Naive B cell (primary cell): ENCODE results near the gene KCNIP3. TPM values are rescaled to one million over a fixed set of nuclear protein-coding genes. Genes with fewer than 3 reads are reported as not detected.

ENCODE experiments used
- ATAC-seq, 2 donors: fragments of 150-1000 bp; cut with Tn5 transposase; 2 replicates each; pipeline ENCODE4 v1.10.0; 2021; ENCODE audit warnings: low read depth in 2 of 2, mild to moderate bottlenecking in 2 of 2, moderate library complexity in 2 of 2
- DNase-seq: peaks from one replicate; pipeline ENCODE4 v3.0.0; 2022
- H3K27ac Mint-ChIP-seq, 6 donors: one replicate each; pipeline ENCODE4 v1.8.0; 2020 to 2022; ENCODE audit warnings: mild to moderate bottlenecking in 6 of 6, mixed read lengths in 6 of 6, moderate library complexity in 5 of 6, inconsistent platforms in 2 of 6
- H3K27me3 Mint-ChIP-seq, 3 donors: one replicate each; pipeline ENCODE4 v1.8.0; 2021 to 2022; ENCODE audit warnings: mixed read lengths in 3 of 3, mild to moderate bottlenecking in 1 of 3
- H3K36me3 Mint-ChIP-seq, 2 donors: one replicate each; pipeline ENCODE4 v1.8.0; 2020 to 2022; ENCODE audit warnings: mixed read lengths in 2 of 2, inconsistent platforms in 1 of 2, mild to moderate bottlenecking in 1 of 2
- H3K4me1 Mint-ChIP-seq, 3 donors: one replicate each; pipeline ENCODE4 v1.8.0; 2020 to 2022; ENCODE audit warnings: mixed read lengths in 3 of 3, inconsistent platforms in 1 of 3, mild to moderate bottlenecking in 1 of 3, moderate library complexity in 1 of 3
- H3K4me3 Mint-ChIP-seq, 8 donors: one replicate each; pipeline ENCODE4 v1.8.0; 2020 to 2022; ENCODE audit warnings: mild to moderate bottlenecking in 8 of 8, mixed read lengths in 8 of 8, moderate library complexity in 8 of 8, inconsistent platforms in 2 of 8
- H3K9me3 Mint-ChIP-seq, 7 donors: one replicate each; pipeline ENCODE4 v1.8.0; 2020 to 2022; ENCODE audit warnings: mixed read lengths in 7 of 7, mild to moderate bottlenecking in 5 of 7, inconsistent platforms in 2 of 7, moderate library complexity in 1 of 7
- polyA plus RNA-seq, 6 donors: library from polyadenylated mRNA; unstranded; fragments of 300-500 nt; fragmentation: Illumina TruSeq; gene quantifications; one replicate each; pipeline ENCODE4 v1.2.3, GENCODE V29; 2021; ENCODE audit warnings: low read depth in 6 of 6

Gene KCNIP3
- polyA plus RNA-seq, 6 donors from 2014 or later, result not detected

- DNase-seq (no peak), ATAC-seq (no peak)
- Mint-ChIP-seq H3K4me1 (peaks cover 0 to 3% (median 0%) of the 10 kb centered on the region in 3 donors), H3K36me3 (no peaks in the 10 kb centered on the region), H3K9me3 (no peaks in the 10 kb centered on the region), H3K27me3 (peaks cover 0 to 12% (median 7%) of the 10 kb centered on the region in 3 donors), H3K27ac (no peak overlapping the region), H3K4me3 (no peak overlapping the region)
Observed at GRCh38 chr2:95278051-95278471, 19.1 kb upstream of the KCNIP3 start.

DNA sequence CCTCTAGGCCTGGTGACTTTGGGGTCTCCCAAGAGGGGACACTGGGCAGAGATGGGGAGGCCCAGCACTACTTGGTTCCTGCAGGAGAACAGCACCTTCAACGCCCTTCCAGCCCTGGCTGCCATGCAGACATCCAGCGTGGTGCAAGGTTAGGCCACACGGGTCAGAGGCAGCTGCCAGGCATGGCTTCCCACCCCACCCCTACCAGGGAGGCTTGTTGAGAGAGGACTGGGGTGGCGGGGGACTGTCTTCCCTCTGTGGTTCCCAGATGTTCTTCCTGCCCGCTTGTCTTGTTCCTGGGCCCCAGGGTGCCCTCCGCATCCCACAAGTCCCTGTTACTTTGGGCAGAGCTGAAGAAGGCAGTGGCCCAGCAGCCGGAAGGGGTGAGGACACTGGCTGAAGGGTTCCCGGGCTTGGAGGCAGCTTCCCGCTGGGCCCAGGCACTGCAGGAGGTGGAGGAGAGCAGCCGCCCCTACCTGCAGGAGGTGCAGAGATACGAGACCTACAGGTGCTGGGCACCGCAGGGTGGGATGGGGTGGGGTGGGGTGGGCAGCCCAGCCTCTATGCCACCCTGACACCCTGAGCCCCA, 18.4 kb upstream of the KCNIP3 start:
- ATAC-seq, result no peak
- H3K36me3 Mint-ChIP-seq, result no peaks in the 10 kb centered on the region
- no peak overlapping the region for H3K27ac Mint-ChIP-seq
- peaks cover 0 to 12% (median 7%) of the 10 kb centered on the region in 3 donors for H3K27me3 Mint-ChIP-seq
- DNase-seq, result no peak
- H3K4me3 Mint-ChIP-seq, result no peak overlapping the region
- H3K4me1 Mint-ChIP-seq, result no peaks in the 10 kb centered on the region
- H3K9me3 Mint-ChIP-seq, result no peaks in the 10 kb centered on the region

- H3K4me1 Mint-ChIP-seq, result no peaks in the 10 kb centered on the region
- ATAC-seq (no peak), DNase-seq (no peak)
- H3K27me3 Mint-ChIP-seq, result peaks cover 0 to 12% (median 7%) of the 10 kb centered on the region in 3 donors
- H3K27ac Mint-ChIP-seq, result no peak overlapping the region
- no peaks in the 10 kb centered on the region for H3K36me3 Mint-ChIP-seq
- H3K4me3 Mint-ChIP-seq, result no peak overlapping the region
- H3K9me3 Mint-ChIP-seq, result no peaks in the 10 kb centered on the region
Observed at GRCh38 chr2:95279435-95280035, 17.6 kb upstream of the KCNIP3 start.

DNA sequence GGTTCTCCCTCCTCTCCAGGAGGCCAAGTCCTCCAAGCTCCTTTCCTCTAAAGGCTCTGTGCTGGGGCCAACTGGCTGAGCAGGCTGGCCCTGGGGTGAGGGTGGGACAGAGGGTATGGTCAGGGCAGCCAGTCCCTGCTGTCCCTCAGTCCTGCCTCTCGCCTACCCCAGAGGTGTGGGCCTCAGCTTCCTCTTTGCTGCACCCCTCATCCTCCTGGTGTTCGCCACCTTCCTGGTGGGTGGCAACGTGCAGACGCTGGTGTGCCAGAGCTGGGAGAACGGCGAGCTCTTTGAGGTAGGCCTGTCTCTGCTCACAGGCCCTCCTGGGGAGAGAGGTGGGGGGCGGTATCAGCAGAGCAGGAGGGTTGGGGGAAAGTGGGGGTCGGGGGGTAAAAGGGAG, 16.1 kb upstream of the KCNIP3 start:
- H3K27ac Mint-ChIP-seq, result no peak overlapping the region
- H3K36me3 Mint-ChIP-seq, result no peaks in the 10 kb centered on the region
- no peaks in the 10 kb centered on the region for H3K4me1 Mint-ChIP-seq

DNA sequence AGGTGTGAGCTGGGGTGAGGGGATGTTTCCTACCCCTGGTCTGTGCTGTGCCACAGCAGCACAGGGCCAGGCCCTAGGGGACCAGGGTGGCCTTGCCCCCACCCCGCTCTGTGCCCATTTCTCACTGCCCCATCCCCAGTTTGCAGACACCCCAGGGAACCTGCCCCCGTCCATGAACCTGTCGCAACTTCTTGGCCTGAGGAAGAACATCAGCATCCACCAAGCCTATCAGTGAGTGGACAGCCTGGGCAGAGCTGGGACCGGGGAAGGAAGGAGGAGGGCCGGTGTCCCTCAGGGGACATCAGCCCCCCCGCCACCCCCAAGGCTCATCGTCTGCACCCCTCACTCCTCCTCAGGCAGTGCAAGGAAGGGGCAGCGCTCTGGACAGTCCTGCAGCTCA, 15.4 kb upstream of the KCNIP3 start:
- Mint-ChIP-seq H3K4me3 (no peak overlapping the region), H3K27me3 (peaks cover 0 to 12% (median 7%) of the 10 kb centered on the region in 3 donors), H3K27ac (peak overlapping the region in 1 of 6 donors; percentile 47), H3K9me3 (no peaks in the 10 kb centered on the region), H3K36me3 (no peaks in the 10 kb centered on the region), H3K4me1 (no peaks in the 10 kb centered on the region)
- ATAC-seq, result no peak
- DNase-seq, result no peak

More for the DNA sequence above, 16.1 kb upstream of the KCNIP3 start:
- ATAC-seq (no peak), DNase-seq (no peak)
- Mint-ChIP-seq H3K9me3 (no peaks in the 10 kb centered on the region), H3K4me3 (no peak overlapping the region), H3K27me3 (peaks cover 0 to 12% (median 7%) of the 10 kb centered on the region in 3 donors)

GRCh38 chr2:95282458-95282857, 14.7 kb upstream of the KCNIP3 start:
- ATAC-seq (no peak), DNase-seq (no peak)
- Mint-ChIP-seq H3K27ac (no peak overlapping the region), H3K4me1 (no peaks in the 10 kb centered on the region), H3K9me3 (no peaks in the 10 kb centered on the region), H3K27me3 (peaks cover 0 to 12% (median 7%) of the 10 kb centered on the region in 3 donors), H3K4me3 (no peak overlapping the region), H3K36me3 (no peaks in the 10 kb centered on the region)

DNA sequence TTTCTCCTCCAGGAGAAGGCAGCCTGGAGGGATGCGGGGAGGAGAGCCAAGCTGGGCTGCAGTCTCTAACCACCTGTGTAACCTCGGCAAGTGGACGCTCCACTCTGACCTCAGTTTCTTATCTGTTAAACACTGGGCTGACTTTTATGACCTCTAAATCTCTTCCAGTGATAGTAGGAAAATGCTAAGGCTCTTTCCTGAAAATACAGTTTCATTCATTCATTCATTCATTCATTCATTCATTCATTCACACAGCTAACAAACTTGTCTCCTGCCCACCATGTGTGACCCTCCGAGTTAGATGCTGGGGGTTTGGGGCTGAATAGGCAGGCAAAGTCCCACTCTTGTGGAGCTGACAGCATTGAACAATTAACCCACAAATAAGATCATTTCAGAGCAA, 13.6 kb upstream of the KCNIP3 start:
- DNase-seq, result no peak

GRCh38 chr2:95284886-95285541, 12.1 kb upstream of the KCNIP3 start:
- DNase-seq (no peak), ATAC-seq (no peak)
- Mint-ChIP-seq H3K27ac (no peak overlapping the region), H3K36me3 (peaks cover 0 to 6% of the 10 kb centered on the region in 2 donors), H3K4me1 (no peaks in the 10 kb centered on the region), H3K27me3 (peaks cover 0 to 9% (median 0%) of the 10 kb centered on the region in 3 donors), H3K4me3 (no peak overlapping the region), H3K9me3 (peaks cover under 1 to 3% (median 1%) of the 10 kb centered on the region in 7 donors)

More for the DNA sequence above, 13.6 kb upstream of the KCNIP3 start:
- no peak for ATAC-seq
- Mint-ChIP-seq H3K9me3 (peaks cover 0 to 2% (median 0%) of the 10 kb centered on the region in 7 donors), H3K27me3 (peaks cover 0 to under 1% (median 0%) of the 10 kb centered on the region in 3 donors), H3K4me1 (no peaks in the 10 kb centered on the region), H3K36me3 (no peaks in the 10 kb centered on the region), H3K4me3 (no peak overlapping the region), H3K27ac (no peak overlapping the region)

DNA sequence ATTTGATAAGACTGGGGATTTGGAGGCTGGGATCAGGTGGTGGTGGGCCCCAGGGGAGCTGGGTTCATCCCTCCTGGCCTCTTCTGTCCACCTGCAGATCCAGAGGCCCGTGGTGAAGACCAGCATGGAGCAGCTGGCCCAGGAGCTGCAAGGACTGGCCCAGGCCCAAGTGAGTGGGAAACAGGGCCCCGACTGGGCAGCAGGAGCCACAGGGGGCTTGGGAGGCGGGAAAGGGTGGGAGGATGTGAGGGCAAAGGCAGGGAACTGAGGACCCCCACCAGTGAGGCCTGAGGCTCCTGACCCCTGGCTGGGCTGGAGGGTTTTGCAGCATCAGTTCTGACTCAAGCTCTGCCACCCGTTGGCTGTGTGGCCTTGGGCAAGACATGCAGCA, 11.6 kb upstream of the KCNIP3 start:
- DNase-seq, result no peak
- peaks cover 0 to 11% of the 10 kb centered on the region in 2 donors for H3K36me3 Mint-ChIP-seq
- ATAC-seq, result no peak
- H3K27me3 Mint-ChIP-seq, result peaks cover 0 to 11% (median 0%) of the 10 kb centered on the region in 3 donors
- no peak overlapping the region for H3K4me3 Mint-ChIP-seq
- H3K27ac Mint-ChIP-seq, result no peak overlapping the region
- H3K4me1 Mint-ChIP-seq, result no peaks in the 10 kb centered on the region
- peaks cover 6 to 8% (median 6%) of the 10 kb centered on the region in 7 donors for H3K9me3 Mint-ChIP-seq

GRCh38 chr2:95287336-95287735, 9.8 kb upstream of the KCNIP3 start:
- peaks cover 0 to 11% (median 0%) of the 10 kb centered on the region in 3 donors for H3K27me3 Mint-ChIP-seq
- peaks cover 0 to 16% of the 10 kb centered on the region in 2 donors for H3K36me3 Mint-ChIP-seq
- peaks cover 8 to 25% (median 20%) of the 10 kb centered on the region in 7 donors for H3K9me3 Mint-ChIP-seq
- no peak overlapping the region for H3K27ac Mint-ChIP-seq
- ATAC-seq (no peak), DNase-seq (no peak)
- H3K4me1 Mint-ChIP-seq, result no peaks in the 10 kb centered on the region
- H3K4me3 Mint-ChIP-seq, result no peak overlapping the region

DNA sequence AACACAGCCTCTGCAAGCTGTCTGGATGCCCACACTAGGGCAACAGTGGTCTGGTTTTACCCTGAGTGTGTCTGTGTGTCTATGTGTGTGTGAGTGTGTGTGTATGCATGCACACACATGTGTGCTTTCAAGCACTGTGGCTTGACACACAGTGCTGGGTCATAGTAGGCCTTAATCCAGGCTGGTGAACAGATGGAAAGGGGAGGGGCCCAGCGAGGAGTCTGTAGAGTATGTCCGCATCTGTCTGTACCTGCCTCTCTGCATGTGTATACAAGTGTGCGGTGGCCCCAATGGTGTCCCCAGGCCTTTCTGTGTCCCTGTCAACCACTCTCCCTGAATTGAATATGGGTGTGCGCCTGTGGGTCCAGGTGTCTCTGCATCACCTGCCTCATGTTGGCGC, 9.3 kb upstream of the KCNIP3 start:
- no peak overlapping the region for H3K27ac Mint-ChIP-seq
- H3K9me3 Mint-ChIP-seq, result peaks cover 8 to 28% (median 22%) of the 10 kb centered on the region in 7 donors

DNA sequence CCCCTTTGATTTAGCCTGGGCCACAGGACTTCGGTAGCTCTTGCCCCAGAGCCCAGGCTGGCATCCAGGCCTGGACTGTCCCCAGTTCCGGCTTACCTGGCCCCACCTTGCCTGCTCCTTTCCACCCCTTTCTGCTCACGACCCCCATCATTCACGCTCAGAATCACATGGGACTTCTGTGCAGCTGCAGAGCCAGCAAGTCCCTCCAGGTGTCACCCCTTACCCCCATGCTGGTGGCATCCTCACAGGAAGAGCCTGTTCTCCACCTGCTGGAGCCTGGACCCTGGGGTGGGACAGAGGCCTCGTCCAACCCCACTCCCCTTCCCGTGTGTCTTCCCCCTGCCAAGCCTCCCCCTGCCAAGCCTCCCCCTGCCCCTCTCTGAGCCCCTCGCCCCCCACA, 7.9 kb upstream of the KCNIP3 start:
- DNase-seq, result no peak
- Mint-ChIP-seq H3K36me3 (peaks cover 0 to 19% of the 10 kb centered on the region in 2 donors), H3K27me3 (peaks cover 0 to 11% (median 0%) of the 10 kb centered on the region in 3 donors), H3K27ac (no peak overlapping the region), H3K4me3 (no peak overlapping the region), H3K9me3 (peaks cover 8 to 28% (median 22%) of the 10 kb centered on the region in 7 donors), H3K4me1 (no peaks in the 10 kb centered on the region)
- ATAC-seq, result no peak

More for the DNA sequence above, 9.3 kb upstream of the KCNIP3 start:
- no peaks in the 10 kb centered on the region for H3K4me1 Mint-ChIP-seq
- no peak for ATAC-seq
- H3K27me3 Mint-ChIP-seq, result peaks cover 0 to 11% (median 0%) of the 10 kb centered on the region in 3 donors
- H3K36me3 Mint-ChIP-seq, result peaks cover 0 to 19% of the 10 kb centered on the region in 2 donors
- no peak overlapping the region for H3K4me3 Mint-ChIP-seq
- DNase-seq, result no peak

GRCh38 chr2:95291222-95291621, 5.9 kb upstream of the KCNIP3 start:
- DNase-seq (no peak), ATAC-seq (no peak)
- peaks cover 0 to 14% (median 0%) of the 10 kb centered on the region in 3 donors for H3K27me3 Mint-ChIP-seq
- no peaks in the 10 kb centered on the region for H3K4me1 Mint-ChIP-seq
- H3K9me3 Mint-ChIP-seq, result peaks cover 8 to 28% (median 22%) of the 10 kb centered on the region in 7 donors
- H3K27ac Mint-ChIP-seq, result no peak overlapping the region
- H3K36me3 Mint-ChIP-seq, result peaks cover 0 to 19% of the 10 kb centered on the region in 2 donors
- H3K4me3 Mint-ChIP-seq, result no peak overlapping the region
